Erythroblast (primary cell): ENCODE measurements around the gene UBE2D3.

Experiments used
- GATA1 ChIP-seq: IDR thresholded peaks from 2 replicates; pipeline ENCODE4 v1.6.1; 2011; ENCODE audit warnings: low read depth, mild to moderate bottlenecking, control low read depth, low read length, moderate library complexity
- POLR2A ChIP-seq: IDR thresholded peaks from 2 replicates; pipeline ENCODE4 v1.6.1; 2011; ENCODE audit warnings: mild to moderate bottlenecking, low read length

- TF ChIP-seq POLR2A (no peak), GATA1 (no peak)
Measured at GRCh38 chr4:102774254-102774653, 53.1 kb downstream of the UBE2D3 start.
